HG03135 (cell line): ENCODE measurements around the gene ABI3.
A peak's percentile ranks its signal among the peaks of the same experiment; 100 is the strongest.
"Not testable (repeated sequence)": the region's sequence is repeated elsewhere in the genome, so short reads cannot be mapped to it uniquely, and the experiment has no call there.

Experiments
- ATAC-seq: cut with Tn5 transposase; IDR thresholded peaks from one replicate; pipeline ENCODE4 v1.9.1; 2021; ENCODE audit warnings: mild to moderate bottlenecking, moderate library complexity; ENCODE audit not compliant: unreplicated experiment

Gene ABI3

DNA sequence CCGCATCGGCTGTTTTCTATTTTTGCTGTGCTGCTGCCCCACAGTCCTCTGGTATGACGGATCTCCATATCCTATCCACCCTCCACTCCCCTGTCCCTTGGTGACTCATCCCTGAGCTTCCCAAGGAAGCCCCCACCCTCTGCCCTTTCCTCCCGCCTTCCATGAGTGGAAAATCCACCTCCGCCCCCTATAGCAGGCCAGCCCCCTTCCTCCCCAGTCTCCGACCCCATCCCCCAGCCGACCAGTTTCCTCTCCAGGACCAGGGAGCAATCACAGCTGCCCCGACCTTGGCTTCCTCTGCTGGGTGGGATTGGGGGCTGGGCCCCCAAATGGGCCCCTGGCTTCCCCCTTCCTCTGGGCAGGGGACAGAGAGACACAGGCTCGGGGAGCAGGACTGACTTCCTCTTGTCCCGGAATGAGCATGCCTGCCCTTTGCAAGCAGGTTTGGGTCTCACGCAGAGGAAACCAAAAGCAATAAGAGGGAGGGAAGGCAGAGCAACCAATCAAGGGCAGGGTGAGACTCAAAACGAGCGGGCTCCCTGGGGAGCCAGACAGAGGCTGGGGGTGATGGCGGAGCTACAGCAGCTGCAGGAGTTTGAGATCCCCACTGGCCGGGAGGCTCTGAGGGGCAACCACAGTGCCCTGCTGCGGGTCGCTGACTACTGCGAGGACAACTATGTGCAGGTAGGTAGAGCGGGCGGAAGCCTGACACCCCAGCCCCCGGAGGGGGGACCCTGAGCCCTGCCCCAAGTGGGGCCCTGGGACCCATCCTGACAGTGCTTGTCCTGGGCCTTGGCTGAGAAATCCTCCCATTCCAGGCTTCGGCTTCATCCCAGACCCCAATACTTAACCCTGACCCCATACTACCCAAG, at the start of gene ABI3, which contains the start of gene GNGT2:
ABI3 (plus strand) TSS at position 550 of the 872 bp plus-strand sequence; CDS start at position 568, 18 bp downstream.
GNGT2 (minus strand) TSS at position 417 of the 872 bp plus-strand sequence. CDS start 3,152 bp downstream, outside the sequence.
- peak; percentile 81 for ATAC-seq

GRCh38 chr17:49162866-49163265, 47.6 kb upstream of the ABI3 start:
- ATAC-seq: no peak

DNA sequence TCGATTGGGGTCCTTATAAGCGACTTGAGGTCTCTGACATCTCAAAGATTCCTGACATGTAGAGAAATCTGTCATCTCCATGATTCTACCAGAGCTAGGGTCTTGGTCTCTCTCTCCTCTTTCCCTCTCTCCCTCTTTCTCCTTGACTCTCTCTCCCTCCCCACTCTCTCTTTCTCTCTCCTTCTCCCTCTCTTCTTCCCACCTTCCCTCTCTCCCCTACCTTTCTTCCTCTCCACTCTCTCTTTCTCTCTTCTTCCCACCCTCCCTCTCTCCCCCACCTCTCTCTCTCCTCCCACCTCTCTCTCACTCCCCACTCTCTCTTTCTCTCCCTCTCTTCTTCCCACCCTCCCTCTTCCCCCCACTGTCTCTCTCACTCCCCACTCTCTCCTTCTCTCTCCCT, 45.4 kb upstream of the ABI3 start:
- no peak for ATAC-seq

GRCh38 chr17:49168706-49169105, 41.8 kb upstream of the ABI3 start:
- ATAC-seq: no peak

DNA sequence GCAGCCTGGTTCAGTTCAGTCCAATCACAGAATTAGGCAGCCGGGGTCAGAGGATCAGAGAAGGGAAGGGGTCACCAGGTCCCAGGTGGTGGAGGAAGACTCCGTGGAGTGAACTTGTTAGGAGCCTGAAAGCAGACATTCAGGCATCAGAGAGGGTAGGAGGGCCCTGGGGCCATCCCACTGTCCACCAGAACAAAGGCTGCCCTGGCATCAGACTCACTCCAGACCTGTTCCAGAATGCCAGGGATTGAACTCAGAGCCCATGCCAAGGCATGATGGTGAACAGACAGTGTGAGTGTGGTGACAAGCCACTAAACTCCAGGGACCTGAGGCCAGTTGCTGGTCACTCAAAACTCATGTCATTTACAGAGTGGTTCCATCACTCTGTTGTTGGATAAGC, 40.3 kb upstream of the ABI3 start:
- no peak for ATAC-seq

DNA sequence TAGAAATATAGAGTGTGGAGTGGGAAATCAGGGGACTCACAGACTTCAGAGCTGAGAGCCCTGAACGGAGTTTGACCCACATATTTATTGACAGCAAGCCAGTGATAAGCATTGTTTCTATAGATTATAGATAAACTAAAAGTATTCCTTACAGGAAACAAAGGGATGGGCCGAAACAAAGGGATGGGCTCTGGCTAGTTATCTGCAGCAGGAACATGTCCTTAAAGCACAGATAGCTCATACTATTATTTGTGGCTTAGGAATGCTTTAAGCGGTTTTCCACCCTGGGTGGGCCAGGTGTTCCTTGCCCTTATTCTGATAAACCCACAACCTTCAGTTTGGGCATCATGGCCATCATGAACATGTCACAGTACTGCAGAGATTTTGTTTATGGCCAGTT, 39.8 kb upstream of the ABI3 start:
- not testable (repeated sequence) for ATAC-seq

- not testable (repeated sequence) for ATAC-seq
Observed at GRCh38 chr17:49175978-49176377, 34.5 kb upstream of the ABI3 start.

- ATAC-seq: no peak
Observed at GRCh38 chr17:49180303-49180702, 30.2 kb upstream of the ABI3 start.

GRCh38 chr17:49180998-49181635, 29.4 kb upstream of the ABI3 start:
- ATAC-seq: no peak

- no peak for ATAC-seq
Observed at GRCh38 chr17:49183341-49183740, 27.2 kb upstream of the ABI3 start.

GRCh38 chr17:49183801-49184200, 26.7 kb upstream of the ABI3 start:
- no peak for ATAC-seq

DNA sequence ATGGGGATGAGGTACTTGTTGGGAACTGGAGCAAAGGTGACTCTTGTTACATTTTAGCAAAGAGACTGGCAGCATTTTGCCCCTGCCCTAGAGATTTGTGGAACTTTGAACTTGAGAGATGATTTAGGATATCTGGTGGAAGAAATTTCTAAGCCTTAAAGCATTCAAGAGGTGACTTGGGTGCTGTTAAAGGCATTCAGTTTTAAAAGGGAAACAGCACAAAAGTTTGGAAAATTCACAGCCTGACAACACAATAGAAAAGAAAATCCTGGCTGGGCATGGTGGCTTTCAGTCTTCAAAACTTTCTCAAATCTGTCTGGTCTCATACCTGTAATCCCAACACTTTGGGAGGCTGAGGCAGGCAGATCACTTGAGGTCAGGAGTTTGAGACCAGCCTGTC, 26.0 kb upstream of the ABI3 start:
- not testable (repeated sequence) for ATAC-seq

GRCh38 chr17:49185381-49185780, 25.1 kb upstream of the ABI3 start:
- not testable (repeated sequence) for ATAC-seq

GRCh38 chr17:49187301-49187700, 23.2 kb upstream of the ABI3 start:
- no peak for ATAC-seq

DNA sequence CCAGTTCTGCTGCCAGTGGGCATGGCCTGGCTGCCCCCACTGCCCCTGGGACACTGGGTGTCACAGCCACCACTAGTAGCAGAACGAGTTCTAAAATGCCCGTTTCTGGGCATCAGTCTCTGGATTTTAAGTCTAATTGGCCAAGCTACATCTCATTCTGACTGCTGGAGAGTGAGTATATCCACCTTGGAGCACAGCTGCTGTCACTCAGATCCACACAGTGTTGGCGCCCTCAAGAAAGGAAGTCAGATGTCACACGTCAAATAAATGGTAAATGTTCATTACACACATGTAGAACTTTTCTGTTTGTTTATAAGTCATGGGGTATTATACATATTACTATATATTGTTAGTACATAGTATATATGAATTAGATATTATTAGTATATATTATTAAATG, 19.6 kb upstream of the ABI3 start:
- ATAC-seq: no peak

- ATAC-seq: peak; percentile 9
Observed at GRCh38 chr17:49191409-49191916, 19.0 kb upstream of the ABI3 start.

DNA sequence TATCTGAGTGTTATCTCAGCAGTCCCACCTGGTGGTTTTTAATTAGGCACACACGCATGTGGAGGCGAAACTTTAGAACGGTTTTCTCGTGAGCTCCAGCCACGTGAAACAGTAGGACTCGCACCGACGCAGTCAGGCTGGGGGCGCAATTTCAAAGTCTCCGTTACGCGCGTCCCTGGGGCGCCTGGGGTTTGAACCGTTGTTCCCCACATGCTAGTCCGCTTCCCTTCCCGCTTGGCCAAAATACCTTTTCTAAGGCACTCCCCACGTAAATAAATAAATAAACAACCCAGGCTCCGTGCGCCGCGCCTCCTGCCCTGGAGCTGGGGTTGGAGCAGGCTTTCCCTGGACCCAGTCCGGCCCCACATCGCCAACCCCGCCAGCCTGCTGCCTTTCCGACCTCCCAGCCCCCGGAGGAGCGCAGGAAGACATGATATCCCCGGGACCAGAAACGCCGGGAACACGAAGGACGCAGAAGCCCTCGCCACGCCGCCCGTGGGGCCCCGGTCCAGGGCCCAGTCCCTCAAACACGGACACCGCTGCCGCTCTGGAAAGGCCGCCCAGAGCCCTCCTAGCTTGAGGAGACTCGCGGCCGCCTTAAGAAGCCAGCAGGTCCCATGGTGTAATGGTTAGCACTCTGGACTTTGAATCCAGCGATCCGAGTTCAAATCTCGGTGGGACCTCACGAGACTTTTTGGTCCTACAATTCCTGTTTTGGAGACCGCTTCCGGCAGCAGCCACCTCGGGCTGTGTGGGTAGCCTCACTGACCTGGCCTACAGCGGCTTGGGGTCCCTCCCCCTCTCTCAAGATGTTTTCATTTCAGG, 18.4 kb upstream of the ABI3 start:
- peak; percentile 44 for ATAC-seq

DNA sequence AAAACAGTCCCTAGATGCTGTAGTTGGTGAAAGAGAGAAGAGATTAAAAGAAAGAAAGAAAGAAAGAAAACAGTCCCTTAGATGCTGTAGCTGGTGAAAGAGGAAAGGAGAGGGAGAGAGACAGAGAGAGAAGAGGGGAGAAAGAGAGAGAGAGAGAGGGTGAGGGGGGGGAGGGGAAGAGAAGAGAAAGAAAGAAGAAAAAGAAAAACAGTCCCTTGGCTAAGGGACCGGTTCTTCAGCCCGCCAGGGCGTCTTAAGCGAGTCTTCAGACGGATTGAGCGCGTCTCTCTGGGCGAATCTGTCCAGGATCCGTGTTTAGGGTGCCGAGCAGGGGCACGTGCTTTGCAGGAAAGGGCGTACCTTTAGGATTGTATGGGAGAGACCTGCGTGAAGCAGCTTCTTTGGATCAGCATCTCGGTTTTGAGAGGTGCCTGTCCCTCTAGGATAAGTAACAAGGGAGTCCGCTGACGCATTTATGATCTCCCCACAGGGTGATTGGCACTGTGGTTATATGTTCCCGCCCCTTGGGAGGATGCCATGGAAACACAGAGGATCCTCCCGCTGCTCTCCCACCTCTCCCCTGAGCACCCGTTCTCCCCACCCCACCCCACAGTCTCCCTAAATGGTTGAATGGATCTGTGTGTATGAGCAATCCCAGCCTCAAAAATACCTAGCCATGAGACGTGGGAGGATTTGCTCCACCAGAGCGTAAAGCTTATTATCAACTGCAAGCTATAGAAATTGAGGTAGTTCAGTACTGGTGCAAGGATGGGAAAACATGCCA, 16.8 kb upstream of the ABI3 start:
- no peak for ATAC-seq

DNA sequence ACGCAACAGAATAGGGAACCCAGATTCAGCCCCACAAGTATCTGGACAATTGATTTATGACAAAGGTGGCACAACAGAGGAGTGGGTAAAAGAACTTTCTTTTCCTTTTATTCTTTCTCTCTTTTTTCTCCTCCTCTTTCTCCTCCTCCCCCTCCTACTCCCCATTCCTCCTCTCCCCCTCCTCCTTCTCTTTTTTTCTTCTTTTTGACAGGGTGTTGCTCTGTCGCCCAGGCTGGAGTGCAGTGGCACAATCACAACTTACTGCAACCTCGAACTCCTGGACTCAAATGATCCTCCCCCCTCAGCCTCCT, 16.3 kb upstream of the ABI3 start:
- no peak for ATAC-seq

DNA sequence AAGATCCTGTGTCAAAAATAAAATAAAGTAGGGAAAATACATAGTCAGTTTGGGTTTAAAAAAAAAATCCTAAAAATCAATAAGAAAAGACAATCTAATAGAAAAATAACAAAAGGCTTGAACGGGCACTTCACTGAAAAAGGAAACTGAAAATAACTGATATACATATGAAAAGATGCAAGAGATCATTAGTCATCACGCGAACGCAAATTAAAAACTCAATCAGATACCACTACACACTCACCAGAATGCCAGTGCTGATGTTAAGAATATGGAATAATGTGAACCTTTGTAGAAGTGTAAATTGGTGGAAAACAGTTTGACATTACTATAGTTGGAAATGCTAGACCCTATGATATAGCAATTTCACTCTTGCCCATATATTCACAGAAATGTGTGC, 14.8 kb upstream of the ABI3 start:
- no peak for ATAC-seq
